Nephron progenitor cell (in vitro differentiated cells): ENCODE results near the gene ADAT3.

Source experiments
- DNase-seq: peaks from one replicate; pipeline ENCODE4 v3.0.0; 2021
- H3K27ac Mint-ChIP-seq: 2 replicates; pipeline ENCODE4 v1.8.0; 2021; ENCODE audit warnings: mild to moderate bottlenecking, moderate library complexity, mixed read lengths
- H3K27me3 Mint-ChIP-seq: 2 replicates; pipeline ENCODE4 v1.8.0; 2021; ENCODE audit warnings: mild to moderate bottlenecking, low read depth, mixed read lengths; ENCODE audit not compliant: poor library complexity
- H3K36me3 Mint-ChIP-seq: 2 replicates; pipeline ENCODE4 v1.8.0; 2021; ENCODE audit warnings: low read depth, mixed read lengths
- H3K4me1 Mint-ChIP-seq: 2 replicates; pipeline ENCODE4 v1.8.0; 2021; ENCODE audit warnings: mixed read lengths
- H3K4me3 Mint-ChIP-seq: 2 replicates; pipeline ENCODE4 v1.8.0; 2021; ENCODE audit warnings: mild to moderate bottlenecking, moderate library complexity, mixed read lengths
- H3K9me3 Mint-ChIP-seq: 2 replicates; pipeline ENCODE4 v1.8.0; 2021; ENCODE audit warnings: mild to moderate bottlenecking, moderate library complexity, mixed read lengths
- TF ChIP-seq, protein P1 (sequence below): fragments of 200-600 bp; sonication (generic); IDR thresholded peaks from 2 replicates; pipeline ENCODE4 v1.5.0; 2021; ENCODE audit warnings: antibody characterized with exemption

Gene ADAT3

GRCh38 chr19:1936916-1937610, 31.9 kb downstream of the ADAT3 start:
- peaks cover 27% of the 10 kb centered on the region for H3K4me1 Mint-ChIP-seq
- DNase-seq, result no peak
- H3K4me3 Mint-ChIP-seq, result no peak overlapping the region
- peaks cover 4% of the 10 kb centered on the region for H3K27me3 Mint-ChIP-seq
- peak overlapping the region; percentile 39 for H3K27ac Mint-ChIP-seq
- TF ChIP-seq, protein P1, sequence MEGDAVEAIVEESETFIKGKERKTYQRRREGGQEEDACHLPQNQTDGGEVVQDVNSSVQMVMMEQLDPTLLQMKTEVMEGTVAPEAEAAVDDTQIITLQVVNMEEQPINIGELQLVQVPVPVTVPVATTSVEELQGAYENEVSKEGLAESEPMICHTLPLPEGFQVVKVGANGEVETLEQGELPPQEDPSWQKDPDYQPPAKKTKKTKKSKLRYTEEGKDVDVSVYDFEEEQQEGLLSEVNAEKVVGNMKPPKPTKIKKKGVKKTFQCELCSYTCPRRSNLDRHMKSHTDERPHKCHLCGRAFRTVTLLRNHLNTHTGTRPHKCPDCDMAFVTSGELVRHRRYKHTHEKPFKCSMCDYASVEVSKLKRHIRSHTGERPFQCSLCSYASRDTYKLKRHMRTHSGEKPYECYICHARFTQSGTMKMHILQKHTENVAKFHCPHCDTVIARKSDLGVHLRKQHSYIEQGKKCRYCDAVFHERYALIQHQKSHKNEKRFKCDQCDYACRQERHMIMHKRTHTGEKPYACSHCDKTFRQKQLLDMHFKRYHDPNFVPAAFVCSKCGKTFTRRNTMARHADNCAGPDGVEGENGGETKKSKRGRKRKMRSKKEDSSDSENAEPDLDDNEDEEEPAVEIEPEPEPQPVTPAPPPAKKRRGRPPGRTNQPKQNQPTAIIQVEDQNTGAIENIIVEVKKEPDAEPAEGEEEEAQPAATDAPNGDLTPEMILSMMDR, result no peak
- H3K9me3 Mint-ChIP-seq, result peaks cover 16% of the 10 kb centered on the region
- H3K36me3 Mint-ChIP-seq, result peaks cover 5% of the 10 kb centered on the region

- H3K4me3 Mint-ChIP-seq, result peak overlapping the region; percentile 16
- peaks cover 32% of the 10 kb centered on the region for H3K4me1 Mint-ChIP-seq
- peaks cover 12% of the 10 kb centered on the region for H3K9me3 Mint-ChIP-seq
- H3K36me3 Mint-ChIP-seq, result peaks cover 5% of the 10 kb centered on the region
- DNase-seq, result no peak
- H3K27me3 Mint-ChIP-seq, result peaks cover 4% of the 10 kb centered on the region
- H3K27ac Mint-ChIP-seq, result peak overlapping the region; percentile 22
- TF ChIP-seq, protein P1, result no peak
Measured at GRCh38 chr19:1938071-1938470, 32.9 kb downstream of the ADAT3 start.

- peaks cover 33% of the 10 kb centered on the region for H3K4me1 Mint-ChIP-seq
- H3K36me3 Mint-ChIP-seq, result peaks cover 4% of the 10 kb centered on the region
- DNase-seq, result peak; percentile 37
- H3K4me3 Mint-ChIP-seq, result peak within 1 kb of the TSS; percentile 93
- no peaks in the 10 kb centered on the region for H3K27me3 Mint-ChIP-seq
- H3K27ac Mint-ChIP-seq, result peak within 1 kb of the TSS; percentile 98
- H3K9me3 Mint-ChIP-seq, result no peaks in the 10 kb centered on the region
- TF ChIP-seq, protein P1, result no peak
Measured at GRCh38 chr19:1941146-1942077, 36.2 kb downstream of the ADAT3 start, which contains the start of gene CSNK1G2. CSNK1G2 (plus strand) TSS chr19:1941172; CDS start chr19:1969773, 28,601 bp downstream.

- no peaks in the 10 kb centered on the region for H3K9me3 Mint-ChIP-seq
- peaks cover 28% of the 10 kb centered on the region for H3K4me1 Mint-ChIP-seq
- DNase-seq, result peak; percentile 82
- TF ChIP-seq, protein P1, result no peak
- H3K36me3 Mint-ChIP-seq, result peaks cover 4% of the 10 kb centered on the region
- peak overlapping the region; percentile 93 for H3K4me3 Mint-ChIP-seq
- H3K27me3 Mint-ChIP-seq, result no peaks in the 10 kb centered on the region
- peak overlapping the region; percentile 96 for H3K27ac Mint-ChIP-seq
Measured at GRCh38 chr19:1942078-1942933, 37.1 kb downstream of the ADAT3 start.

- peak overlapping the region; percentile 96 for H3K27ac Mint-ChIP-seq
- peaks cover 28% of the 10 kb centered on the region for H3K4me1 Mint-ChIP-seq
- H3K36me3 Mint-ChIP-seq, result peaks cover 4% of the 10 kb centered on the region
- TF ChIP-seq, protein P1, result no peak
- peak overlapping the region; percentile 93 for H3K4me3 Mint-ChIP-seq
- H3K9me3 Mint-ChIP-seq, result no peaks in the 10 kb centered on the region
- no peaks in the 10 kb centered on the region for H3K27me3 Mint-ChIP-seq
- peak; percentile 30 for DNase-seq
Measured at GRCh38 chr19:1942934-1943555, 37.8 kb downstream of the ADAT3 start.
